Measurements from ENCODE around the gene MAP1LC3B2. TPM values are rescaled to one million over a fixed set of nuclear protein-coding genes. Genes with fewer than 3 reads are reported as not detected.
A peak's percentile ranks its signal among the peaks of the same experiment; 100 is the strongest.

The MAP1LC3B2 gene
- total and polyA plus RNA-seq, 2 of the 8 experiments (the other 6 are each of a cell fraction or from before 2014, with no cell fraction given): 0.39 to 1.5 TPM

DNA sequence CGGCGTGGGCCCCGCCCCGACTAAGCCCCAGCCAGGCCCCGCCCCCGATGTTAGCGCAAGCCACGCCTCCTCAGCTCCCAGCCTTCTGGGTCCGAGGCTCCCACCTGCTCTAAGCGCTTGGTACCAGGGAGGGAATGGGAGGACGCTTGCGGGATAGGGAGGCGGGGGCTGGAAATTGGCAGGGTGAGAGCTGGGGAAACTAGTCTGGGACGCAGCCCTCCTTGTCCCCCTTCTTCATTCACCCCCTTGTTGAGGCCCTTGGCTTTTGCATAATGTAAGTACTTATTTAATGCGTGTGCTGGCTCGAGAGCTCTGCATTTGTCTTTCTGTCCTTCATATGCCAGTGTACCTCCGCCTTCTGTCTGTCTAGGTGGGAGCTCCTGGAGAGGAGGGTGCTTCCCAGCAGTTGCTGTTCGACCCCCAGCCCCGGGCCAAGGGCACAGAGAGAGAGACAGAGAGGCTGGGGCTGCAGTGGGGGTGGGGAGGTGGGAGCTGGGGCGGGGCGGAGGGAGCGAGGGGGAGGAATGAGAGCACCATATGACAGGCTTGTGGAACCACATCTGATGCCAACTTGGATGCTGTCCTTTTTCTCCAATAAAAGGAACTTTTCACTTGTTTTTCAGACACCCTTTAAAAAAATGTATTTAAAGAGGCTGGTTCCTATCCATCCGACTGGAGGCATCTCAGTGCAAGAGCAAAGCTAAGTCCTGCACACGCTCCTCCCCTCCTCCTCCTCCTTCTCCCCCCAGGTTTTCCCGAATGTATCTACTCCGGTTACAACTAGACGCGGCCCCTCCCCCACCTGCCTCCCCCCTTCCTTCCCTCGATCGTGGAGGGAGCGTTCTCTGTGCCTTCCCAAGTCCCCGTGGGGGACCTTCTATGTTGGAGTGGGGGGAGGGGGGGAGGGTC is 25.6 kb upstream of the MAP1LC3B2 start (continued):
- TF ChIP-seq CBX5 (IDR thresholded peaks at IDR 0.05; ENCODE audit: low read depth, low read length): no peak
- 0 out of 2 replicates have a peak, but pooled peaks have one; percentile 16 for TF ChIP-seq TAF1 (IDR thresholded peaks at IDR 0.05; ENCODE audit: low read depth, low read length)
- peak; percentile 18; the same call in 1 of the 2 replicates for TF ChIP-seq POLR2AphosphoS5 (IDR thresholded peaks at IDR 0.05; ENCODE audit: low read depth, low read length)
- no peak for TF ChIP-seq NRF1 (IDR thresholded peaks at IDR 0.05; ENCODE audit: low read depth, low read length)
- TF ChIP-seq, protein P1, sequence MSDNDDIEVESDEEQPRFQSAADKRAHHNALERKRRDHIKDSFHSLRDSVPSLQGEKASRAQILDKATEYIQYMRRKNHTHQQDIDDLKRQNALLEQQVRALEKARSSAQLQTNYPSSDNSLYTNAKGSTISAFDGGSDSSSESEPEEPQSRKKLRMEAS (IDR thresholded peaks at IDR 0.05): peak; percentile 23; the same call in 1 of the 2 replicates
- peak in 1 of 2 experiments; percentile 3; a peak in 1 of 3 replicates for TF ChIP-seq POLR2A (IDR thresholded peaks at IDR 0.05; ENCODE audit: control extremely low read depth in 1 of 2, low read depth in 2 of 2, low read length in 2 of 2)
- no peak for TF ChIP-seq SUZ12 (IDR thresholded peaks at IDR 0.05; ENCODE audit: low read length)
- TF ChIP-seq TEAD4 (IDR thresholded peaks at IDR 0.05; ENCODE audit: low read depth, low read length): no peak
- TF ChIP-seq KDM4A (IDR thresholded peaks at IDR 0.05; ENCODE audit: low read depth, low read length, severe bottlenecking): peak; percentile 32
- 0 out of 2 replicates have a peak, but pooled peaks have one; percentile 33 for TF ChIP-seq CHD2 (IDR thresholded peaks at IDR 0.05; ENCODE audit: low read length)
- peak; percentile 42; the same call in 1 of the 2 replicates for TF ChIP-seq RBBP5 (IDR thresholded peaks at IDR 0.05; ENCODE audit: borderline replicate concordance, low read depth, low read length)

Data from H1 (cell line).